ENCODE measurements around the gene NFKBIE. TPM values are rescaled to one million over a fixed set of nuclear protein-coding genes. Genes with fewer than 3 reads are reported as not detected.
A peak's percentile ranks its signal among the peaks of the same experiment; 100 is the strongest.

Gene NFKBIE
- total and polyA plus RNA-seq, 2 of the 13 experiments (the other 11 are each of a cell fraction or from before 2014, with no cell fraction given): 6.7 to 14.5 TPM

GRCh38 chr6:44253307-44254101 is 11.8 kb downstream of the NFKBIE start:
- Histone ChIP-seq H3K36me3 (replicated peaks in 1 of 2; ENCODE audit: control insufficient read depth in 1 of 2, insufficient read depth in 2 of 2, low read length in 2 of 2) (peaks cover 45 to 68% of the 10 kb centered on the region in 2 experiments), H3K27me3 (ENCODE audit: control insufficient read depth in 1 of 2, insufficient read depth in 2 of 2, low read length in 2 of 2) (no peaks in the 10 kb centered on the region; a peak in 1 of 5 replicates), H3K79me2 (ENCODE audit: insufficient read depth, low read length) (peaks cover 48% of the 10 kb centered on the region), H3K4me3 (replicated peaks in 1 of 3; ENCODE audit: insufficient read depth in 1 of 3, low read depth in 2 of 3, low read length in 3 of 3) (no peak overlapping the region), H3K27ac (ENCODE audit: extremely low read length, insufficient read depth, low read length) (no peak overlapping the region), H2AFZ (ENCODE audit: low read length) (no peak overlapping the region), H3K4me1 (ENCODE audit: insufficient read depth, low read length) (peaks cover 87% of the 10 kb centered on the region), H4K20me1 (ENCODE audit: insufficient read depth, low read length) (peaks cover 80% of the 10 kb centered on the region), H3K9me3 (ENCODE audit: low read length) (no peaks in the 10 kb centered on the region), H3K4me2 (ENCODE audit: low read depth, low read length) (no peak overlapping the region), H3K9ac (ENCODE audit: insufficient read depth, low read depth, low read length) (no peak overlapping the region)
- TSS peak; percentile 3 for BruUV-seq (replicated peaks)
- in situ Hi-C loops (cut with HindIII; ENCODE audit: extremely low pct_ligation_motif_present, low pct_unique_long_range_greater_than_20kb) (no loop called here), intact Hi-C loops (cut with micrococcal nuclease; ENCODE audit: unreplicated experiment) (loop anchor here (5.0 kb wide), 1 partner anchor 156 kb away; no protein-coding TSS in a partner anchor)
- POLR2A ChIA-PET: interaction anchor here (1.0 to 6.0 kb wide), 4 partner anchors 8 to 624 kb away, joined by 3 to 264 read pairs (median 4); partner anchors contain the start of genes AARS2, GTPBP2 and HSP90AB1
- 82% methylated on average over 10 of the region's 10 CpGs for WGBS (ENCODE audit: low lambda C conversion rate)
- ATAC-seq: peak; percentile 5; the same call in 2 of the 3 replicates
- peak; percentile 70 for DNase-seq (ENCODE audit: low spot score)
- FAIRE-seq: peak; percentile 15
- CTCF ChIA-PET (ENCODE audit: low intra/inter-chr PET ratio, low total read pairs): interaction anchor here (0.7 to 2.0 kb wide), 3 partner anchors 32 to 157 kb away, joined by 3 to 5 read pairs (median 3); no protein-coding TSS in a partner anchor
- TF ChIP-seq SAP130 (CRISPR knock-in tag; IDR thresholded peaks at IDR 0.05; ENCODE audit: low read depth): 0 out of 2 replicates have a peak, but pooled peaks have one; percentile 18
- peak; percentile 32; the same call in 1 of the 2 replicates for TF ChIP-seq STAG1 (CRISPR knock-in tag; IDR thresholded peaks at IDR 0.05)
- no peak; the same call in 1 of the 2 replicates for TF ChIP-seq KDM5A (IDR thresholded peaks at IDR 0.05; ENCODE audit: borderline replicate concordance, low read length)
- TF ChIP-seq ZNF614 (CRISPR knock-in tag; IDR thresholded peaks at IDR 0.05; ENCODE audit: borderline replicate concordance): no peak
- TF ChIP-seq, protein P1, sequence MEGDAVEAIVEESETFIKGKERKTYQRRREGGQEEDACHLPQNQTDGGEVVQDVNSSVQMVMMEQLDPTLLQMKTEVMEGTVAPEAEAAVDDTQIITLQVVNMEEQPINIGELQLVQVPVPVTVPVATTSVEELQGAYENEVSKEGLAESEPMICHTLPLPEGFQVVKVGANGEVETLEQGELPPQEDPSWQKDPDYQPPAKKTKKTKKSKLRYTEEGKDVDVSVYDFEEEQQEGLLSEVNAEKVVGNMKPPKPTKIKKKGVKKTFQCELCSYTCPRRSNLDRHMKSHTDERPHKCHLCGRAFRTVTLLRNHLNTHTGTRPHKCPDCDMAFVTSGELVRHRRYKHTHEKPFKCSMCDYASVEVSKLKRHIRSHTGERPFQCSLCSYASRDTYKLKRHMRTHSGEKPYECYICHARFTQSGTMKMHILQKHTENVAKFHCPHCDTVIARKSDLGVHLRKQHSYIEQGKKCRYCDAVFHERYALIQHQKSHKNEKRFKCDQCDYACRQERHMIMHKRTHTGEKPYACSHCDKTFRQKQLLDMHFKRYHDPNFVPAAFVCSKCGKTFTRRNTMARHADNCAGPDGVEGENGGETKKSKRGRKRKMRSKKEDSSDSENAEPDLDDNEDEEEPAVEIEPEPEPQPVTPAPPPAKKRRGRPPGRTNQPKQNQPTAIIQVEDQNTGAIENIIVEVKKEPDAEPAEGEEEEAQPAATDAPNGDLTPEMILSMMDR (CRISPR knock-in tag; IDR thresholded peaks at IDR 0.05): peak; percentile 63
- TF ChIP-seq POLR2AphosphoS5 (IDR thresholded peaks at IDR 0.05; ENCODE audit: low read depth, low read length): peak; percentile 29; the same call in 1 of the 2 replicates
- peak; percentile 85; the same call in 1 of the 2 replicates for TF ChIP-seq POLR2AphosphoS2 (IDR thresholded peaks at IDR 0.05; ENCODE audit: low read depth, low read length)
- TF ChIP-seq SMC3 (IDR thresholded peaks at IDR 0.05; ENCODE audit: low read length): peak; percentile 38; the same call in 1 of the 2 replicates
- TF ChIP-seq GATAD1 (CRISPR knock-in tag; IDR thresholded peaks at IDR 0.05): 0 out of 2 replicates have a peak, but pooled peaks have one; percentile 20
- 0 out of 2 replicates have a peak, but pooled peaks have one; percentile 32 for TF ChIP-seq GATAD2A (CRISPR knock-in tag; IDR thresholded peaks at IDR 0.05)
- TF ChIP-seq ZNF652 (CRISPR knock-in tag; IDR thresholded peaks at IDR 0.05; ENCODE audit: borderline replicate concordance, low read depth): 0 out of 2 replicates have a peak, but pooled peaks have one; percentile 11
- 0 out of 2 replicates have a peak, but pooled peaks have one; percentile 39 for TF ChIP-seq ELF3 (CRISPR knock-in tag; IDR thresholded peaks at IDR 0.05)
- TF ChIP-seq PAF1 (CRISPR knock-in tag; IDR thresholded peaks at IDR 0.05): peak; percentile 61; the same call in 1 of the 2 replicates
- 0 out of 4 replicates have a peak, but pooled peaks have one; percentile 29 to 43 for TF ChIP-seq HMGXB4 (CRISPR knock-in tag; IDR thresholded peaks at IDR 0.05; ENCODE audit: borderline replicate concordance in 1 of 2, low read depth in 1 of 2)
- peak; percentile 61 for TF ChIP-seq RBFOX2 (IDR thresholded peaks at IDR 0.05; ENCODE audit: low read depth, low read length)
- TF ChIP-seq, protein P2, sequence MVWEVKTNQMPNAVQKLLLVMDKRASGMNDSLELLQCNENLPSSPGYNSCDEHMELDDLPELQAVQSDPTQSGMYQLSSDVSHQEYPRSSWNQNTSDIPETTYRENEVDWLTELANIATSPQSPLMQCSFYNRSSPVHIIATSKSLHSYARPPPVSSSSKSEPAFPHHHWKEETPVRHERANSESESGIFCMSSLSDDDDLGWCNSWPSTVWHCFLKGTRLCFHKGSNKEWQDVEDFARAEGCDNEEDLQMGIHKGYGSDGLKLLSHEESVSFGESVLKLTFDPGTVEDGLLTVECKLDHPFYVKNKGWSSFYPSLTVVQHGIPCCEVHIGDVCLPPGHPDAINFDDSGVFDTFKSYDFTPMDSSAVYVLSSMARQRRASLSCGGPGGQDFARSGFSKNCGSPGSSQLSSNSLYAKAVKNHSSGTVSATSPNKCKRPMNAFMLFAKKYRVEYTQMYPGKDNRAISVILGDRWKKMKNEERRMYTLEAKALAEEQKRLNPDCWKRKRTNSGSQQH (CRISPR knock-in tag; IDR thresholded peaks at IDR 0.05; ENCODE audit: low read depth): 0 out of 2 replicates have a peak, but pooled peaks have one; percentile 12
- TF ChIP-seq NRL (CRISPR knock-in tag; IDR thresholded peaks at IDR 0.05; ENCODE audit: borderline replicate concordance): 0 out of 2 replicates have a peak, but pooled peaks have one; percentile 13
- TF ChIP-seq ZSCAN25 (CRISPR knock-in tag; IDR thresholded peaks at IDR 0.05): no peak

All from HepG2 (cell line).